Activated CD4-positive, alpha-beta T cell treated with anti-CD3 and anti-CD28 coated beads, Interleukin-2, amount 50 U/mL, for 16 hours (primary cell): ENCODE measurements around the gene ABI1.
"Not testable (repeated sequence)": the region's sequence is repeated elsewhere in the genome, so short reads cannot be mapped to it uniquely, and the experiment has no call there.

ENCODE experiments used
- DNase-seq: peaks from one replicate; pipeline ENCODE4 v3.0.0-alpha.2; 2020

Gene ABI1

DNA sequence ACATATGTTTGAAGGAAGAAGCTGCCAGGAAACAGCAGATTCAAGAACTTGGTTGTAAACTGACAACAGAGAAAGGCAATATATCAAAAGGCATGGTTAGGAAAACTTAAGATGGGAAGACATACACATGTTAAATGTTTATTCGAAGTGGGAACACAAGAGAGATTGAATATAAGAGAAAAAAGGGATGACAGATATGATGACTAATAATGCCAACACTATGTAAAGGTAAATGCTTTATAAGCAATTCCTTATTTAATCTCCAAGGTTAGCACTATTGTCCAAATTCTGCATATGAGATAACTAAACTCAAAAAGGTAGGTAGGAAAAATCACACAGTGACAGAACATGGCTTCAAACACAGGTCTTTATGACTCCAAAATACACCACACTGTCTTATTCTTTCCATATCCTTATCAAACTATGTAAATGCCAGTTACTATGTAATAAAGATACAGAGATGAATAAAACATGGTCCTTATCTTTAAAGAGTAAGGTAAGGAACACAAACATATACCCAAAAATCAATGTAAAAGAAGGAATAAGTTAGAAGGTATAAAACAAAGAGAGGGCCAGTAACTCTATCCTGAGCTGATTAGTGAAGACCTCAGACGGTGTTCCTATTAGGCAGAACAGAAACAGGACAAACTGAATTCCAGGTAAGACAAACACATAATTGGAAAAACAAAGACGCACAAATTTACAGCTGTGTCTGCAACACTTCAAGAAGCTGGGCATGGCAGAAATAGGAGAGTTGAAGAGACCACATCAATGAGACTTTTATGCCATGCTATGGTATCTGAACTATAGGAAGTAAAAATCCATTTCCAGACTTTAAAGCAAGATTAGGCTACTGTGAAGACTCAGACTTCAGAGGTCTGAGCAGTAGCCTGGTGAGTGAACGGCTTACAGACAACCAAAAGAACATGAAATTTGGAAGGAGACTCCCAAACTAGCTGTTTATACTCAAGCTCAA is 56.1 kb downstream of the ABI1 start:
- no peak for DNase-seq

GRCh38 chr10:26803849-26804248 is 56.9 kb downstream of the ABI1 start:
- DNase-seq, result no peak

- DNase-seq, result no peak
These were observed 58.2 kb downstream of the ABI1 start for GRCh38 chr10:26802527-26802926.

DNA sequence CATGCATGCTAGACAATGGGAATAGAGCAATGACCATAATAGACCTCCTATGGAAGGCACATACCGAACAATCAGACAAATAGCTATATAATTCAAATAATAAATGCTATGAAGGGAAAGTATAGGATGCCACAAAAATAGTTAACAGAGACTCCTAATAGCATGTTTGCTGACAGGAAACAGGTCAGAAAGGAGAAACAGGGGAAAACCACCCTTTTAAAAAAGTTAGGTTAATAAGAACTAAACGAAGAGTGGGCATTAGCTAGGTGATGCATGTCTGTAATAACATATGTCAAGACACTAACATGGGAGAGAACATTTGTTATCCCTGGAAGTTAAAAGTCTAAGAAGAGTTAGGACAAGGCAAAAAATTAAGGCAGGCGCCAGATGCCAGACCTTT is 58.9 kb downstream of the ABI1 start:
- no peak for DNase-seq

DNA sequence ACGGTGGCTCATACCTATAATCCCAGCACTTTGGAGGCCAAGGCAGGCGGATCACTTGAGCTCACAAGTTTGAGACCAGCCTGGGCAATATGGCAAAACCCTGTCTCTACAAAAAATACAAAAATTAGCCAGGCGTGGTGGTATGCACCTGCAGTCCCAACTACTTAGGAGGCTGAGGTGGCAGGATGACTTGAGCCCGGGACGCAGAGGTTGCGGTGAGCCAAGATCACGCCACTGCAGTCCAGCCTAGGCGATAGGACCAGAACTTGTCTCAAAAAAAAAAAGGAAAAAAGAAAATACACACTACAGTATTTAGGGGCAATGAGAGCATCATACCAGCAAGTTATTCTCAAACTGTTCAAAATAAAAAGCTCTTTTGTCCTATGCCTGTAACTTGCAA is 59.5 kb downstream of the ABI1 start:
- DNase-seq, result no peak

DNA sequence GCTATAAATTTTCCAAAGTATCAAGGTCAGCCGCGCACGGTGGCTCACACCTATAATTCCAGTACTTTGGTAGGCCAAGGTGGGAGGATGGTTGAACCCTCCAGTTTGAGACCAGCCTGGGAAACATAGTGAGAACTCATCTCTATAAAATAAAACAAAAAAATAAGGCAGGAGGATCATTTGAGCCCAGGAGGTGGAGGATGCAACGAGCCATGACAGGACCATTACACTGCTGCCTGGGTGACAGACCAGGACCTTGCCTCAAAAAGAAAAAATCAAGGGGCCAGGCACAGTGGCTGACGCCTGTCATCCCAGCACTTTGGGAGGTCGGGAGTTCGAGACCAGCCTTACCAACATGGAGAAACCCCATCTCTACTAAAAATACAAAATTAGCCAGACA is 60.3 kb downstream of the ABI1 start:
- DNase-seq, result no peak

DNA sequence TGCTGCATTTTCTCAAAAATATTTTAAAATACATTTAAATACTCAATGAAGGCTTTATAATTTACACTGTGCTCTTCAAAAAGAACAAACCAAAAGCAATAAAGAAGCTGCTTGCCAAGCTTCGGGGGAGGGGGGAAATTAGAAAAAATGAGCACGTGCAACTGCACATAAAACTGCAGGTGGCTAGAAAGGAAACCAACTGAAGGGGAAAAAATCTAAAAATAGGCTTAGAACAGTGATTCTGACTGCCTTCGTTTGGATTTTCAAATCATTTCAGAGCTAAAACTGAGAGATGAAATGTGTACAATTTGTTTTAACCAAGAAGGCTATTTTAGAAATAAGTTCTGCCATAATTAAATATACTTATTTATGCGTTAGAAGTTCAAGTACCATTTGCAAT is 61.4 kb downstream of the ABI1 start:
- no peak for DNase-seq

DNA sequence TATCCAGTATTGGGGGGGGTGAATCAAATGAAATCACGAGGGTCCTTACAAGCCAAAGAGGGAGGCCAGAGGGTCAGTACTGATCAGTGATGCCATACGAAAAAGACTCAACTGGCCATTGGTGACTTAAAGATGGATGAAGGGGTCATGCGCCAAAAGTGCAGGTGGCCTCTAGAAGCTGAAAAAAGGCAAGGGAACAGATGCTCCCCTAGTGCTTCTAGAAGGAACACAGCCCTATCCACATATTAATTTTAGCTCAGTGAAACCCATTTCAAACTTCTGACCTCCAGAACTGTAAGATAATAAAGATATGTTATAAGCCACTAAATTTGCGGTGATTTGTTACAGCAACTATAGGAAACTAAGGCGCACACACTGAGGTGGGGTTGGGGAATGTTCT is 62.5 kb downstream of the ABI1 start:
- DNase-seq, result no peak

- no peak for DNase-seq
These were observed 63.4 kb downstream of the ABI1 start for GRCh38 chr10:26797340-26797739.

DNA sequence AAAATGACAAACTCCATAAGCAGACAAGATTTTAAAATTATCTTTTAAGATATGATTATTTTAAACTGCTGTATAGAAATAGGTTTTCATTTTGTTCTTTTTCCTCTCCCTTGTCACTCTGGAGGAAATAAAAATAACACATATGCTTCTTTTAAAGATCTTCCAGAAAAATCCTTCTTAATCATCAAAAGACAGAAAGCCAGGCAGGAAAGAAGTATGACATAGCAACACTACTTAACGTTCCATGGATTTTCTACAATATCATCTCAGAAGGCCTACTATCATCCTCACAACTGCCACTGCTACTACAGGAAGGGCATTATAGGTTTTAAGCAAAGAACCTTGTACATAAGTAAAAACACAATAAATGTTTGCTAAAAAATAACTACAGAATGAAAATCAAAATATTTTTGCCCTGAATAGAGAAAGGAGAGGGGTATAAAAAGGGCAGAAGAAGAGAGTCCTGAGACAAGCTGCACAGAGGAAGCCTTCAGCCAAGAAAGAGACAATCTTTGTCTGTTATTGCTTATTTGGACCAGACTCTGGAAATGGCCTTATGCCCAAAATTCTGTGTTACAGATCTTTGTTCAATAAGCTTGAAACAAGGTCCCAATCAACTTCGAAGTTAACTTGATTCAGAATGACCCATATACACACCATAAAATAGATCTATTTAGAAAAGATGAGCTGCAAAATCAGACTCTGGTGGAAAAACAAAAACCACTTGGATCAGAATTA is 67.8 kb downstream of the ABI1 start:
- no peak for DNase-seq

- DNase-seq, result no peak
These were observed 70.3 kb downstream of the ABI1 start for GRCh38 chr10:26790221-26790995.

- DNase-seq, result not testable (repeated sequence)
These were observed 71.0 kb downstream of the ABI1 start for GRCh38 chr10:26789779-26790178.

DNA sequence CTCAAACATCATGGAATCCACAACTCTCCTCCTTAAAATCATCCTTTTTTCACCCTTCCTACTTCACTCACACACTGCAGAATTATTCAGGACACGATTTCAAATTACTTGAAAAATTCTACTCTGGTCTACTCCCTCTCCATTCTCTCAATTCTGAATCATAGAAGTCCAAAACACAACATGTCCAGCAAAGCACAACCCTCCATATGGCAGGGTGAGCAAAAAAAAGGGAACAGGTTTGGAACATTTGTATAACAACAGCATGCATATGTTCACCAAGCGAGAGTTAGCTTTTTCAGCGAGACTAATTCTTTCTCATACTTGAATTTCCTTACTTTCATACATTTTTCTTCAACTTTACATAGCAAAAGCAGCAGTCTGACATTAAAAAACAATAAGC is 73.4 kb downstream of the ABI1 start:
- no peak for DNase-seq

- peak; percentile 14 for DNase-seq
These were observed 79.0 kb downstream of the ABI1 start for GRCh38 chr10:26781797-26782196.

- peak; percentile 37 for DNase-seq
These were observed 79.8 kb downstream of the ABI1 start for GRCh38 chr10:26780793-26781601.

DNA sequence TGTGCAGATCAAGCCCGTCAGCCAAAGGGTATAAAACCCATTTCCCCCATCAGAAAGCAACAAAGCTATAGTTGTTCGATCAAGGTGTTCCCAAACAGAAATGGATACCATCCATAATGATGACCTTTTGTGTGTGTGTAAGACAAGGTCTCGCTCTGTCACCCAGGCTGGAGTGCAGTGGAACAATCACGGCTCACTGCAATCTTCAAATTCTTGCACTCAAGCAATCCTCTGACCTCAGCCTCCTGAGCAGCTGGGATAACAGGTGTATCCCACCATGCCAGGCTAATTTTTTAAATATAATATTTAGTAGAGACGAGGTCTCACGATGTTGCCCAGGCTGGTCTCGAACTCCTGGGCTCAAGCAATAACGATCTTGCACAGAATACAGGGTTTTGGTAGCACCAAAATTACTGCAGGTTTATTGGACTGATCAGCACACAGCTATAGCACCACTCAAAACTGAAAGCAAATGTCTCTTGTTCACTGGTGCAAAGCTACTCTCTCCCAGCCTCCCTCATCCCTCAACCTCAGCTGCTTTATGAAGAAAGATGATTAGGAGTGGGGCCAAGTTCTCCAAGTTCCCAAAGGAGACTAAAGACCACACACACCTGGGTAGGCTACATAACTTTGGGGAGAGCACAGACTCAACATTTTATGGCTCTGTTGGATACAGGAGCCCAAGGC is 80.5 kb downstream of the ABI1 start:
- no peak for DNase-seq

DNA sequence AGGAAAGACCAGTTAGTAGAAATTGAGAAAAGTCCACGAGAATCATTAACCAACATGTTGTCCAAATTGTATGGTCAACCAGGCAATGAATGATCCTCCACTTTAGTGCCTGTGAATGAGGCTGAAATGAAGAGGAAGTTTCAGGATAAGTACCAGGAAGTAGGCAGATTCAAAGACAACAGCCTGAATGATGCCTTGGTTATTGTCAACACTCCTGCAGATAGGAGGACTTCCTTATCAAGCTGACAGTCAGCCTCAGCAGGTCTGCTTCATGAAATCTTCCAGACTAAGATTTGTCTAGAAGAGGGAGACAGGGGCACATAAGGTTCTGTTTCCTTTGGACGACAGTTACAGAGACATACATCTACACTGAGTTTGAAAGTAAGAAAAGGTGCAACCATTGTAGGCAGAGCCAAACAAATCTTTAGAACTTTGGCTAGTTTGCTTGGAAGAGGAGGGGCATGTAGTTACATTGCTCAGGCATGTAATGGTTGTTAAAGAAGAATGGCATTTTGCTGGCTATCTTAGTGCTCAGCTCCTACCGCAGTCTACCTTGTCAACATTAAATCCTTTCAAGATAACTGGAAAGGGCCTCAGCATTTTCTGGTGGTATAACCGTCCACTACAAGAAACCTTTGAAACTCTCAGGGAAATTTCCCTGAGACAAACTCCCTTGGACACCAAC is 81.4 kb downstream of the ABI1 start:
- no peak for DNase-seq

DNA sequence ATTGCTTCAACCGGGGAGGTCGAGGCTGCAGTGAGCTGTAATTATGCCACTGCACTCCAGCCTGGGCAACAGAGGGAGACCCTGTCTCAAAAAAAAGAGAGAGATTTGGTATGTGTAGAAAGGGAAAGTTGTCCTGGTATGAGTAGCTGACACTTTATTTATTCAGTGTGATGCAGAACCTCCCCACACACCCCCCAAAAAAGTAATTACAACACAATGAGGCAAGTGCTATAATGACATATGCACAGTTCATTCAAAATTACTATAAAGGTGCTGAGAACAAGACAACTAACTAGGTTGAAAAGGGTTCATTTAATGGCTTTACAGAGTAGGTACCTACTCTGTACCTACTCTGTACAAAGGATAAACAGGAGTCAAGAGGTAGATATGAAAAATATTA is 83.1 kb downstream of the ABI1 start:
- no peak for DNase-seq

GRCh38 chr10:26776258-26776657 is 84.5 kb downstream of the ABI1 start:
- DNase-seq, result no peak

DNA sequence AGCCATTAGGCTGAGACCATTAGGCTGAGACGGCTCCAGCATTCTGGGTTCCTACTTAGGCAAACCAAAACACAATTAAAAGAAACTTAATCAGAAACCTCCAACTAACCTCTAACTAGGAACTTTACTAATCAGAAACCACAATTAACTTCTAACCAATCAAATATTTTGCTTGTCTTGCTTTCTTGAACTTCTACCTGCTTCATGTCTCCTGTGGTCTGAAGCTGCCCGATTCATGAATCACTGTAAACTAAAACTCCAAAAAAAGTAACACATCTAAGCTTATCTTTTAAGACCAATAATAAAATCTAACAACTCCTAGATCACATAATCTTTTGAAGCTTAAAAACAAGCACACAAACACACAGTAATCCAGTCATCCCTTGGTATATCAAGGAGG is 87.1 kb downstream of the ABI1 start:
- no peak for DNase-seq

GRCh38 chr10:26770069-26770468 is 90.7 kb downstream of the ABI1 start:
- DNase-seq, result no peak
